ENCODE data around the gene SUCLG1.

GRCh38 chr2:84458551-84459017 is 496 bp downstream of the SUCLG1 start:
- no peak for TF ChIP-seq CTCF (IDR thresholded peaks at IDR 0.05; ENCODE audit: poor library complexity)
- no peak for TF ChIP-seq EZH2 (IDR thresholded peaks at IDR 0.05; ENCODE audit: borderline replicate concordance)
